Measurements from ENCODE around the gene CFAP126.

DNA sequence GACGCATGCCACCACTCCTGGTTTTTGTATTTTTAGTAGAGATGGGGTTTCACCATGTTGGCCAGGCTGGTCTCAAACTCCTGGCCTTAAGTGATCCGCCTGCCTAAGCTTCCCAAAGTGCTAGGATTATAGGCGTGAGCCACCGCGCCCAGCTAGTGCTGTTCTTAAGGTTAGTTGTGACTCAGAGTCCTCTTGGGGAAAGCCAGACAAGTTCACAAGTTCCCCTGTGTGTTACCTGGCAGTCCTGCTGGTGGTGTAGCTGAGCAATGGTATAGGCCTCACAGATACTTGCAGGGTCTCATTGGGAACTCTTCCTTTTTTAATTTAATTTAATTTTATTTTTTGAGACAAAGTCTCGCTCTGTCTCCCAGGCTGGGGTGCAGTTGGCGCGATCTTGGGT lies 10.6 kb downstream of the CFAP126 start:
- TF ChIP-seq, protein P1, sequence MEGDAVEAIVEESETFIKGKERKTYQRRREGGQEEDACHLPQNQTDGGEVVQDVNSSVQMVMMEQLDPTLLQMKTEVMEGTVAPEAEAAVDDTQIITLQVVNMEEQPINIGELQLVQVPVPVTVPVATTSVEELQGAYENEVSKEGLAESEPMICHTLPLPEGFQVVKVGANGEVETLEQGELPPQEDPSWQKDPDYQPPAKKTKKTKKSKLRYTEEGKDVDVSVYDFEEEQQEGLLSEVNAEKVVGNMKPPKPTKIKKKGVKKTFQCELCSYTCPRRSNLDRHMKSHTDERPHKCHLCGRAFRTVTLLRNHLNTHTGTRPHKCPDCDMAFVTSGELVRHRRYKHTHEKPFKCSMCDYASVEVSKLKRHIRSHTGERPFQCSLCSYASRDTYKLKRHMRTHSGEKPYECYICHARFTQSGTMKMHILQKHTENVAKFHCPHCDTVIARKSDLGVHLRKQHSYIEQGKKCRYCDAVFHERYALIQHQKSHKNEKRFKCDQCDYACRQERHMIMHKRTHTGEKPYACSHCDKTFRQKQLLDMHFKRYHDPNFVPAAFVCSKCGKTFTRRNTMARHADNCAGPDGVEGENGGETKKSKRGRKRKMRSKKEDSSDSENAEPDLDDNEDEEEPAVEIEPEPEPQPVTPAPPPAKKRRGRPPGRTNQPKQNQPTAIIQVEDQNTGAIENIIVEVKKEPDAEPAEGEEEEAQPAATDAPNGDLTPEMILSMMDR (IDR thresholded peaks at IDR 0.05) = no peak
- no peak for TF ChIP-seq EZH2 (IDR thresholded peaks at IDR 0.05; ENCODE audit: borderline replicate concordance, insufficient read depth, low read depth, low read length, poor library complexity, severe bottlenecking)

All from B cell (primary cell).